Measurements from ENCODE around the gene CD37. TPM values are rescaled to one million over a fixed set of nuclear protein-coding genes. Genes with fewer than 3 reads are reported as not detected.

The CD37 gene
- total RNA-seq, 2 experiments from 2014 or later = 268 to 352 TPM

DNA sequence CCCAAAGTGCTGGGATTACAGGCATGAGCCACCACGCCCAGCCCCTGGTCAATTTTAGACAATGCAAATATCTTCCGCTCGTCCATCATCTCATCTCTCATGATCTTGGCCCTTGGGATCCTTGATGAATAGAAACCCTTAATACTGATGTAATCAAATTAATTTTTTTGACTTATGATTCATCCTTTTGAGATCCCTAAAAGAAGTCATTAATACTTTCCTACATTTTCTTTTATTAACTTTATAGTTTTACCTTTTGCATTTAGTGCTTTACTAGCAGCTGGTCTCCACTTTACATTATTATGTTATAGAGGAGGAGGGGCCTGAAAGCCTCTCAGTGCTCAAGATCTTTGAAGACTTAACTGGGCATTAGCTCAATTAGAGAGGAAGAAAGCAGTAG lies 45.2 kb downstream of the CD37 start:
- no peak overlapping the region for H3K27ac Mint-ChIP-seq
- peaks cover 13% of the 10 kb centered on the region for H3K9me3 Mint-ChIP-seq
- H3K36me3 Mint-ChIP-seq (ENCODE audit: low read depth) = peaks cover 3% of the 10 kb centered on the region
- peaks cover 16% of the 10 kb centered on the region for H3K27me3 Mint-ChIP-seq
- POLR2A ChIA-PET = no interaction called here
- no peak overlapping the region for H3K4me3 Mint-ChIP-seq
- no peaks in the 10 kb centered on the region for H3K4me1 Mint-ChIP-seq
- DNase-seq = no peak
- CTCF ChIA-PET = no interaction called here

DNA sequence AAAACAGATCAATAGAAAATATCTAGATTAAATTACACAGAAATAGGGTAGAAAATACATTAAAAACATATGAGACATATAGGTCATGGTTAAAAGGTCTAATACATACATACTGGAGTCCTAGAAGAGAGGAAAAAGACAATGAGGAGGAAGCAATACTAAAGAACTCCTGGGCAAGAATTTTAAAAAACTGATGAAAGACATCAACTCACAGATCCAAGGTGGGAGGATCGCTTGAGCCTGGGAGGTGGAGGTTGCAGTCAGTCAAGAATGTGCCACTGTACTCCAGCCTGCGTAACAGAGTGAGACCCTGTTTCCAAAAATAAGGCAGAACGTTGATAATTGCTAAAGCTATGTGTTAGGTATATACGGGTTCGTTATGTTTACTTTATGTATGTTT lies 47.4 kb downstream of the CD37 start:
- peaks cover 13% of the 10 kb centered on the region for H3K9me3 Mint-ChIP-seq
- H3K27me3 Mint-ChIP-seq = peaks cover 16% of the 10 kb centered on the region
- peaks cover 3% of the 10 kb centered on the region for H3K4me1 Mint-ChIP-seq
- no peak overlapping the region for H3K27ac Mint-ChIP-seq
- CTCF ChIA-PET = no interaction called here
- DNase-seq = no peak
- POLR2A ChIA-PET = no interaction called here
- H3K4me3 Mint-ChIP-seq = no peak overlapping the region
- H3K36me3 Mint-ChIP-seq (ENCODE audit: low read depth) = peaks cover 4% of the 10 kb centered on the region

DNA sequence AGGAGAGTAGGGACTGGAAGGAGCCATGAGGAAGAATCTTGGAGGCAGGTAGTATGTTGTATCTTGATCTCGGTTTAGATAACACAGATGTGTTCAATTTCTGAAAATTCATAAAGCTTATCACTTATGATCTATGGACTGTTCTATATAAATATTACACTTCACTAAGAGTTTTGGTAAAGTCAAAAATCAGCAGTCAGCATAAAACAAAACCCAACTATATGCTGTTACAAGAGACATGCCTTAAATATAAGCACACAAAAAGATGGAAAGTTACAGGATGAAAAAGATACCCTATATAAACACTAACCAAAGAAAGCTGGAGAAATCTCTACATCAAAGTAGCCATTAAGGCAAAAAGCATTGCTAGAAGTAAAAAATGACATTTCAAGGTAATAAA lies 48.4 kb downstream of the CD37 start:
- H3K4me1 Mint-ChIP-seq = peaks cover 12% of the 10 kb centered on the region
- H3K27me3 Mint-ChIP-seq = peaks cover 17% of the 10 kb centered on the region

DNA sequence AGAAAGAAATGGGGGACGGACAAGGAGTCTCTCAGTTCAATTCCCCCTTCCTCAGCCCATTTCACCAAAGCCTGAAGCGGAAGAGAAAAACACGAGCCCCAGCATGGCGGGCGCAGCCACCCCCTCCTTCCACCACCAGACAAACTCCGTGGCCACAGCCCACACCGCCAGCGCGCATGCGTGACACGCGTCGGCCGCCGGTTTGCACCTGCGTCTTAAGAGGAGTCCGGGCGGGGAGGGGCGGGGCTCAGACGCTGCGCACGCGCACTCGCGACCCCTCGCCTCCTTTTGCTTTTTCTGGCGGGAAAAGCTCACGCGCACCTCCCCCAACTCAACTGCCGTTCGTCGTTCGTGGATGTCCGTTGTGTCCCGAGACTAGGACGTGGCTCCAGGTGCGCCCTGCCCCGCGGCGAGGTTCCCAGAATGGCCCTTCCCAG lies 52.7 kb downstream of the CD37 start, which contains the start of gene KASH5:
KASH5 (plus strand) TSS at position 314 of the 437 bp plus-strand sequence. CDS start 2,635 bp downstream, outside the sequence.
- ChIA-PET POLR2A (no interaction called here), CTCF (no interaction called here)
- H3K36me3 Mint-ChIP-seq (ENCODE audit: low read depth) = peaks cover 2% of the 10 kb centered on the region
- peak; percentile 88 for DNase-seq
- H3K4me3 Mint-ChIP-seq = peak within 1 kb of the TSS; percentile 58
- H3K9me3 Mint-ChIP-seq = peaks cover 8% of the 10 kb centered on the region
- peaks cover 31% of the 10 kb centered on the region for H3K4me1 Mint-ChIP-seq
- peak within 1 kb of the TSS; percentile 86 for H3K27ac Mint-ChIP-seq
- peaks cover 9% of the 10 kb centered on the region for H3K27me3 Mint-ChIP-seq

More for the DNA sequence above, 48.4 kb downstream of the CD37 start:
- DNase-seq = no peak
- peaks cover 4% of the 10 kb centered on the region for H3K36me3 Mint-ChIP-seq (ENCODE audit: low read depth)
- no peak overlapping the region for H3K4me3 Mint-ChIP-seq
- POLR2A ChIA-PET = no interaction called here
- CTCF ChIA-PET = interaction anchor here (0.8 kb wide), 1 partner anchor 8 kb away, joined by 3 read pairs; no protein-coding TSS in a partner anchor
- H3K9me3 Mint-ChIP-seq = peaks cover 16% of the 10 kb centered on the region
- no peak overlapping the region for H3K27ac Mint-ChIP-seq

DNA sequence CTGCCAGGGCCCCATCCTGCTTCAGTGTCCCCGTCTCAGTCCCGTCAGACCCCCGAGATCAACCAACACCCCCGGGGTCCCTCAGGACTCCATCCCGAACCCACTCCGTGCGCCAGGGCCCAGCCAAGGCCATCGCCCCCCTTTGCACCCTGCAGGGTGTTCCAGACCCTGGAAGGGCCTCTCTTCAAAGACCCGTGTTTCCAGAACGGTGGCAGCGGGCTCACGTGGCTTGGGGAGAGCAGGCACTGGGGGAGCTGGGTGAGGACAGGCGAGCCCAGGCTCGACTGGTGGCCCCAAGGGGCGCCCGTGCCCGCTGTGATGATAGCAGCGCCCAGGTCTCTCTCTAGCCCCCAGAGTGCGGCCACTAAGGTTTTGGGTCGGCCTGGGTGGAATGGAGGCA lies 54.2 kb downstream of the CD37 start:
- H3K4me1 Mint-ChIP-seq = peaks cover 31% of the 10 kb centered on the region
- no peak for DNase-seq
- peaks cover 2% of the 10 kb centered on the region for H3K36me3 Mint-ChIP-seq (ENCODE audit: low read depth)
- H3K4me3 Mint-ChIP-seq = no peak overlapping the region
- H3K9me3 Mint-ChIP-seq = peaks cover 3% of the 10 kb centered on the region
- CTCF ChIA-PET = interaction anchor here (1.2 to 1.5 kb wide), 2 partner anchors 31 to 84 kb away, joined by 4 to 6 read pairs; partner anchors contain the start of gene FLT3LG
- H3K27ac Mint-ChIP-seq = no peak overlapping the region
- peaks cover 4% of the 10 kb centered on the region for H3K27me3 Mint-ChIP-seq
- POLR2A ChIA-PET = no interaction called here

Small RNA genes within 50 kb of the gene (microRNA-seq; reads per million reads assigned to microRNA genes)
- not detected for gene MIR4324 (ENCODE audit: borderline microRNAs expressed, borderline replicate concordance)

Other genes with a start within 250 kb of the CD37 start
- gene SNRNP70, start 250.0 kb upstream of the CD37 start, total RNA-seq = 100 to 1,000 TPM; 234 to 249 TPM
- 1 to 10 TPM; 5.6 TPM for gene LIN7B, start 221.0 kb upstream of the CD37 start, total RNA-seq
- gene C19orf73, start 216.3 kb upstream of the CD37 start, total RNA-seq = 1 to 10 TPM; 1.0 to 1.3 TPM
- gene PPFIA3, start 215.9 kb upstream of the CD37 start, total RNA-seq = 1 to 10 TPM; 1.6 TPM
- not detected for gene HRC, start 180.0 kb upstream of the CD37 start, total RNA-seq
- gene TRPM4, start 177.6 kb upstream of the CD37 start, total RNA-seq = under 1 TPM; 0.25 to 0.33 TPM
- gene SLC6A16, start 10.2 kb upstream of the CD37 start, total RNA-seq = 1 to 10 TPM; 4.8 to 5.7 TPM
- not detected for gene TEAD2, start 27.0 kb downstream of the CD37 start, total RNA-seq
- gene DKKL1, start 28.5 kb downstream of the CD37 start, total RNA-seq = not detected
- under 1 TPM; 0.45 to 0.85 TPM for gene KASH5, start 52.8 kb downstream of the CD37 start, total RNA-seq
- 1 to 10 TPM in 1 of 2 experiments, under 1 TPM in 1; 0.52 to 1.2 TPM for gene PTH2, start 88.0 kb downstream of the CD37 start, total RNA-seq
- gene GFY, start 90.0 kb downstream of the CD37 start, total RNA-seq = not detected
- gene SLC17A7, start 106.1 kb downstream of the CD37 start, total RNA-seq = under 1 TPM; 0.15 to 0.25 TPM
- gene PIH1D1, start 116.4 kb downstream of the CD37 start, total RNA-seq = 100 to 1,000 TPM; 146 to 176 TPM
- 10 to 100 TPM; 49.2 to 60.4 TPM for gene ALDH16A1, start 117.8 kb downstream of the CD37 start, total RNA-seq
- 100 to 1,000 TPM; 348 to 355 TPM for gene FLT3LG, start 138.8 kb downstream of the CD37 start, total RNA-seq
- gene RPL13A, start 152.2 kb downstream of the CD37 start, total RNA-seq = 1,000 to 10,000 TPM; 2,327 to 2,349 TPM
- 1,000 to 10,000 TPM; 1,996 to 2,084 TPM for gene RPS11, start 161.0 kb downstream of the CD37 start, total RNA-seq
- 10 to 100 TPM; 25.0 to 27.4 TPM for gene FCGRT, start 177.3 kb downstream of the CD37 start, total RNA-seq
- gene RCN3, start 192.6 kb downstream of the CD37 start, total RNA-seq = 1 to 10 TPM; 4.2 TPM
- gene NOSIP, start 245.2 kb downstream of the CD37 start, total RNA-seq = 100 to 1,000 TPM; 288 TPM
- 1 to 10 TPM; 1.1 TPM for gene PRRG2, start 245.9 kb downstream of the CD37 start, total RNA-seq